ENCODE results near the gene SRC. TPM values are rescaled to one million over a fixed set of nuclear protein-coding genes. Genes with fewer than 3 reads are reported as not detected.

The SRC gene
- total and polyA plus RNA-seq, 2 of the 8 experiments (the other 6 are each of a cell fraction or from before 2014, with no cell fraction given) = 27.6 to 28.8 TPM

DNA sequence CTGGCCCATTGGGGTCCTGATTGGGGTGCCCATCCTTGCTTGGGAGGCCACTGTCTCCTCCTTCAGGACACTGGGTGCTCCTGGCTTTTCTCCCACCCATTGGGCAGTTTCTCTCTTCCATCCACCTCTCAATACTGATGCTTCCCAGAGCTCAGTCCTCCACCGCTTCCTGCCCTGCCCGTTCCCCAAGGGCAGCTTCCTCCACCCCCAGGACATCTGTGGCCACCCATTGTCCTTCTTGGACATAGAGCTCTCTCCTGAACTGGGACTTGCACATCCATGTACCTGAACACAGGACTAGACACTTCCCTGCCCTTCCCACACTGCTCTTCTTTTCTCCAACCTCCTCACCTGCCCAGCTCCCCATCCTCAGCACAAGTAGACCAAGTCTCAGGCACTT, 105.7 kb downstream of the SRC start (continued):
- TF ChIP-seq, protein P1, sequence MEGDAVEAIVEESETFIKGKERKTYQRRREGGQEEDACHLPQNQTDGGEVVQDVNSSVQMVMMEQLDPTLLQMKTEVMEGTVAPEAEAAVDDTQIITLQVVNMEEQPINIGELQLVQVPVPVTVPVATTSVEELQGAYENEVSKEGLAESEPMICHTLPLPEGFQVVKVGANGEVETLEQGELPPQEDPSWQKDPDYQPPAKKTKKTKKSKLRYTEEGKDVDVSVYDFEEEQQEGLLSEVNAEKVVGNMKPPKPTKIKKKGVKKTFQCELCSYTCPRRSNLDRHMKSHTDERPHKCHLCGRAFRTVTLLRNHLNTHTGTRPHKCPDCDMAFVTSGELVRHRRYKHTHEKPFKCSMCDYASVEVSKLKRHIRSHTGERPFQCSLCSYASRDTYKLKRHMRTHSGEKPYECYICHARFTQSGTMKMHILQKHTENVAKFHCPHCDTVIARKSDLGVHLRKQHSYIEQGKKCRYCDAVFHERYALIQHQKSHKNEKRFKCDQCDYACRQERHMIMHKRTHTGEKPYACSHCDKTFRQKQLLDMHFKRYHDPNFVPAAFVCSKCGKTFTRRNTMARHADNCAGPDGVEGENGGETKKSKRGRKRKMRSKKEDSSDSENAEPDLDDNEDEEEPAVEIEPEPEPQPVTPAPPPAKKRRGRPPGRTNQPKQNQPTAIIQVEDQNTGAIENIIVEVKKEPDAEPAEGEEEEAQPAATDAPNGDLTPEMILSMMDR (IDR thresholded peaks at IDR 0.05; ENCODE audit: control extremely low read depth in 1 of 3, insufficient read depth in 1 of 3, low read depth in 1 of 3, low read length in 3 of 3) = no peak
- TF ChIP-seq POLR2AphosphoS5 (IDR thresholded peaks at IDR 0.05; ENCODE audit: low read depth, low read length) (no peak), EP300 (IDR thresholded peaks at IDR 0.05; ENCODE audit: borderline replicate concordance in 1 of 2, low read depth in 2 of 2, low read length in 2 of 2) (no peak), BCL11A (IDR thresholded peaks at IDR 0.05; ENCODE audit: low read depth in 2 of 2, low read length in 2 of 2) (no peak)

Data from H1 (cell line).